Activated CD8-positive, alpha-beta T cell treated with anti-CD3 and anti-CD28 coated beads, Interleukin-2, amount 10 ng/mL, durations not matched to agents 7 days and 5 days (primary cell): ENCODE data around the gene RPP25L. TPM values are rescaled to one million over a fixed set of nuclear protein-coding genes. Genes with fewer than 3 reads are reported as not detected.

Experiments used
- ATAC-seq: fragments of 150-1000 bp; cut with Tn5 transposase; one replicate; pipeline ENCODE4 v1.10.0; 2021; ENCODE audit warnings: moderate library complexity
- CTCF ChIA-PET: fragments of 350-600 bp; sonication (Branson Sonifier 250); formaldehyde crosslinking; loops from one replicate; lab custom pipeline; 2021; ENCODE audit warnings: antibody characterized with exemption; lab: Charles Lee
- POLR2A ChIA-PET: fragments of 350-600 bp; sonication (Branson Sonifier 250); formaldehyde crosslinking; loops from one replicate; lab custom pipeline; 2021; ENCODE audit warnings: antibody characterized with exemption; lab: Charles Lee
- DNase-seq: peaks from one replicate; pipeline ENCODE4 v3.0.0-alpha.2; 2020
- H3K27ac Mint-ChIP-seq: one replicate; pipeline ENCODE4 v1.8.0; 2021; ENCODE audit warnings: mild to moderate bottlenecking, mixed read lengths
- H3K27me3 Mint-ChIP-seq: one replicate; pipeline ENCODE4 v1.8.0; 2021; ENCODE audit warnings: low read depth, mixed read lengths
- H3K36me3 Mint-ChIP-seq: one replicate; pipeline ENCODE4 v1.8.0; 2021; ENCODE audit warnings: low read depth, mixed read lengths
- H3K4me1 Mint-ChIP-seq: one replicate; pipeline ENCODE4 v1.8.0; 2021; ENCODE audit warnings: low read depth, mixed read lengths
- H3K4me3 Mint-ChIP-seq: one replicate; pipeline ENCODE4 v1.8.0; 2021; ENCODE audit warnings: mild to moderate bottlenecking, mixed read lengths
- H3K9me3 Mint-ChIP-seq: one replicate; pipeline ENCODE4 v1.8.0; 2022; ENCODE audit warnings: mixed read lengths; ENCODE audit not compliant: insufficient read depth
- total RNA-seq, 2 experiments: library from RNA; stranded (reverse); gene quantifications; one replicate each; pipeline ENCODE4 v1.2.3, GENCODE V29; 2021

Gene RPP25L
- total RNA-seq, 2 experiments from 2014 or later: 23.2 to 26.4 TPM

DNA sequence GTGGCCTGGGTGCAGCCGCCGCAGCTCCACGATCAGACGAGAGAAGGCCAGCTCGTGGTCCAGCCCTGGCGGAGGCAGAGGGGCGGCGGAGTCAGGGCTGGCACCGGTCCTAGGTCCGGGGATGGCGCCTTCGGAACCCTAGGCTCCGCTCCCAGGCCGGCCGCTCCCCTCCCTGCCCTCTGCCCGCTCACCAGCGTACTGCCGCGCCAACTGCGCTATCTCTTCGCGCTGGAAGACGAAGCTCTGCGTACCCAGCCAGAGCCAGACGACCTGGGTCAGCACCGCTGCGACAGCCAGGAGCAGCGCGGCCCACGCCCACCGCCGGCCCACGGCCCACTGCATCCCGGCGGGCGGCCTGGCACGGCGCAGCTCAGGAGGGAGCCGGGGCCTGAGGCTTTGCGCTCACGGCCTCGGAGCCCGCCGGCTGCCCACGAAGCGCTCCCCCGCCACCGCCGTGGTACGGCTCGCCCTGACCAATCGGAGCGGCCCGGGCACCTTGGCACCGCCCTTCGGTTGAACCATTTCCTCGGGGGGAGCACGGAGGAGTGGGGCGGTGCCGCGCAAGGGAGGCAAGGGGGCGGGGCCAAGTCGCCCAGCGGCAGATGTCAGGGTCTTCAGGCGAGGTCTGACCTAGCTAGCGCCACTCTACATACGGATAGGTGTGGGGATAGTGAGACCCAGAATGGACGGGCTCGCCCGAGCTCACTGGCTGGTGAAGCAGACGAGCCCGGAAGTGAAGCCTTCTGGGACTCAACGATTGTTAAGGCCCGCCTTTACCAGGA, 25.6 kb upstream of the RPP25L start, which contains the start of gene SIGMAR1:
SIGMAR1 (minus strand) TSS at position 432 of the 782 bp plus-strand sequence; CDS start at position 342, 90 bp downstream.
- peak within 1 kb of the TSS; percentile 85 for H3K4me3 Mint-ChIP-seq
- ATAC-seq (peak; percentile 91), DNase-seq (peak; percentile 94)
- H3K36me3 Mint-ChIP-seq: peaks cover 19% of the 10 kb centered on the region
- ChIA-PET POLR2A (interaction anchor here (0.7 to 2.9 kb wide), 12 partner anchors 9 to 27 kb away, joined by 3 to 45 read pairs (median 6); partner anchors contain the start of genes CCL27, DCTN3, GALT and RPP25L), CTCF (interaction anchor here (1.0 to 9.0 kb wide), 16 partner anchors 8 to 234 kb away, joined by 3 to 171 read pairs (median 5); partner anchors contain the start of genes CCL27, DCTN3, GALT and RPP25L)
- peaks cover 38% of the 10 kb centered on the region for H3K4me1 Mint-ChIP-seq
- H3K27ac Mint-ChIP-seq: peak within 1 kb of the TSS; percentile 87
- no peaks in the 10 kb centered on the region for H3K27me3 Mint-ChIP-seq
- H3K9me3 Mint-ChIP-seq: no peaks in the 10 kb centered on the region

DNA sequence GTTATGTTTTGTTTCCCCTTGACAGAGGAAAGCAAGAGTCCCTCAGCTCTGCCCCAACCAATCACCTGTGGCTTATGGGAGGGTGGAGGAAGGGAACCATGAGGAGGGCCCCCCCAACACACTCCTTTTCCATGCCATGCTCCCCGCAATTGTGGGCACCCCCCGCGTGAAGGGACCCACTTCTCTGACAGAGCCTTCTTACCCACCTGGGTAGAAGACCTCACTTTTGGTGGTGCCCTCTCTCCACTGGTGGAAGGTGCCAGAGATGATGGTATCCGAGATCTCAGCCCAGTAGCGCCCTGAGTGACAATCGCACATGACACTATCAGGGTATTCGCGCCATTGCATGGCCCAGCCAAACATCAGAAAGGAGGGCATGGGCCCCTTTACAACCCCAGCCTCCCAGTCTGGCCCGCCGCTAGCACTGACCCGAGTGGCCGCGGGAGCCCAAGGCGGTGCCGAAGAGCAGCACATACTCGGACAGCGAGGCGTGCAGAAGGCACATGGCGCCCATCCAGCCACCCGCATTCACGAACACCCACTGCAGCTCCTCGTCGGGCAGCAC, 25.0 kb upstream of the RPP25L start:
- Mint-ChIP-seq H3K27ac (peak overlapping the region; percentile 87), H3K27me3 (no peaks in the 10 kb centered on the region), H3K4me1 (peaks cover 38% of the 10 kb centered on the region), H3K4me3 (peak overlapping the region; percentile 85), H3K9me3 (no peaks in the 10 kb centered on the region), H3K36me3 (peaks cover 19% of the 10 kb centered on the region)
- ChIA-PET CTCF (interaction anchor here (1.3 to 9.0 kb wide), 13 partner anchors 9 to 233 kb away, joined by 3 to 171 read pairs (median 7); partner anchors contain the start of genes DCTN3, GALT and RPP25L), POLR2A (interaction anchor here (1.0 to 3.8 kb wide), 9 partner anchors 10 to 28 kb away, joined by 4 to 45 read pairs (median 10); partner anchors contain the start of genes DCTN3, GALT and RPP25L)
- peak; percentile 35 for DNase-seq
- ATAC-seq: no peak

DNA sequence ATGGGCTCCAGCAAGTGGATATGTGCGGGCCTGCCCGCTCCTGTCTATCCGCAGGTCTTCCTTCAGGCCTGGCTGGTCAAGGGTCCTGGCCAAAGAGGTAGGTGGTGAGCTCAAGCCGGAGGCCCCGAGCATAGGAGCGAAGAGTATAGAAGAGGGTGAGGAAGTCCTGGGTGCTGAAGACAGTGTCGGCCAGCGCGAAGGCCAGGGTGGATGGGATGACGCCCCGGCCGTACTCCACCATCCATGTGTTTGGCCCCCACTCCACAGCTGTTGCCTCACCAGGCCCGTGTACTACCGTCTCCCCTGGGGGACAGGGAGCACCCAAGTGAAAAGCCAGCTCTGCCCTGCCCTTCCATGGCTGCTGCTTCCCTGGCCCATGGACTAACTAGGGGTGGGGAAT, 23.7 kb upstream of the RPP25L start:
- H3K4me3 Mint-ChIP-seq: peak overlapping the region; percentile 85
- peaks cover 19% of the 10 kb centered on the region for H3K36me3 Mint-ChIP-seq
- POLR2A ChIA-PET: interaction anchor here (1.1 to 3.8 kb wide), 3 partner anchors 14 to 67 kb away, joined by 3 to 19 read pairs (median 11); partner anchors contain the start of genes DCTN3 and RPP25L
- H3K4me1 Mint-ChIP-seq: peaks cover 38% of the 10 kb centered on the region
- no peak for ATAC-seq
- DNase-seq: no peak
- no peak overlapping the region for H3K27ac Mint-ChIP-seq
- CTCF ChIA-PET: interaction anchor here (1.5 to 9.0 kb wide), 7 partner anchors 10 to 232 kb away, joined by 4 to 171 read pairs (median 51); partner anchors contain the start of genes CCL27, DCTN3, GALT and RPP25L
- no peaks in the 10 kb centered on the region for H3K9me3 Mint-ChIP-seq
- H3K27me3 Mint-ChIP-seq: peaks cover 3% of the 10 kb centered on the region

DNA sequence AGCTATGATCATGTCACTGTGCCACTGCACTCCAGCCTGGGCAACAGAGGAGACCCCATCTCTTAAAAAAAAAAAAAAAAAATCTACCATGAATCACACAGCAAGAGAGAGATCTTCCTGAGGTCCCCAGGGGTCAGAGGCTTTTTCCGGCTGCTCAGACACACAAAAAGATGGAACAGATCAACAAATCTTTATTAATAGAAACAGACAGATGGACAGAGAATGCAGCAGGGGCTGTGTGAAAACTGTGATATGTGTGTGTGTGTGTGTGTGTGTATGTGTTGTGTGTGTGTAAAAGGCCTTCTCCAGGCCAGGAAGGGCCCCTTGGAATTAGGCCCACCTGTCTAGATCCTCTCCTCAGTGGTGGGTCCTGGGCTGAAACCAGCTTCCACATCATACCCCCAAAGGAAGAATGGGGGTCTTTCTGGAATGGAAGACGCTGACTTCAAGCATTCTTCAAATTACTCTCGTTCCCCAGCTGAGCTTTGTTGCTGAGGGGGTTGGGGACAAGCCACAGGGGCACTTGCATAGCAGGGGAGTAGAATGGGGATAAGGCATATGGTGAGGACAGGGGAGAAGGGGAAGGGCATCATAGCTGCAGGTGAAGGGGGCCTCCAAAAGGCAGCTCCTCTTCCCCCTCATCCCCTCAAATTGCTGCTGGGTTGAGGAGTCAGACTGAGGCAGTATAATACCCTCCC, 22.8 kb upstream of the RPP25L start:
- DNase-seq (no peak), ATAC-seq (no peak)
- CTCF ChIA-PET: interaction anchor here (0.7 to 9.0 kb wide), 20 partner anchors 11 to 355 kb away, joined by 3 to 171 read pairs (median 6); partner anchors contain the start of genes CCL27, DCTN3, DNAJB5 and ENHO
- Mint-ChIP-seq H3K4me1 (peaks cover 40% of the 10 kb centered on the region), H3K9me3 (no peaks in the 10 kb centered on the region), H3K27ac (no peak overlapping the region), H3K4me3 (no peak overlapping the region), H3K36me3 (peaks cover 19% of the 10 kb centered on the region), H3K27me3 (peaks cover 12% of the 10 kb centered on the region)
- POLR2A ChIA-PET: interaction anchor here (1.1 to 3.8 kb wide), 3 partner anchors 13 to 68 kb away, joined by 3 to 19 read pairs (median 11); partner anchors contain the start of genes DCTN3 and RPP25L

DNA sequence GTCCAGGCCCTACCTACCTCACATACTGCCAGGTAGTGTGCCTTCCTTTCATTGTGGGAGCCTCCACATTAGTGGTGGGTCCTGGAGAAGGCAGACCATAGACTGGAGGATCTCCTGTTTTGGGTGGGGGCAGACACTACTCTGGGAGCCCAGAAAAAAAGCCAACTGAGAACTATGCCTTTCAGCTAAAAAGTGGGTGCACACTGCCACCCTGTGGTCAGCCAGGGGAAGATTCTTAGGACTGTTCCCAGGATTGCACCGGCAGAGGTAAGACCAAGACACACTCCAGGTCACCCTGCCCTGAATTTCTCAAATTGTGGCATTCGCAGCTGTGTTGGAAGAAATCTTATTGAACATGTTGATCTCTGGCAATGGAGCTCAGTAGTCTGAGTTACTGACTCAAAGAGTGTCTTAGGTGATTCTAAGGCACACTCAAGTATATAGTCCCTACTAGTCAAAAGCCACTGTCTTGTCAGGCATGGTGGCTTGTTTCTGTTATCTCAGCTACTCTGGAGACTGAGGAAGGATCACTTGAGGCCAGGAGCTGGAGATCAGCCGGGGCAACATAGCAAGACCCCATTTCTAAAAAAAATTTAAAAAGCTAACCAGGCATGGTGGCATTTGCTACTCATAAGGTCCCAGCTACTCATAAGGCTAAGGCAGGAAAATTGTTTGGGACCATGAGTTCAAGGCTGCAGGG, 22.1 kb upstream of the RPP25L start:
- Mint-ChIP-seq H3K27ac (no peak overlapping the region), H3K27me3 (peaks cover 19% of the 10 kb centered on the region), H3K4me3 (no peak overlapping the region), H3K9me3 (no peaks in the 10 kb centered on the region), H3K4me1 (peaks cover 44% of the 10 kb centered on the region), H3K36me3 (peaks cover 19% of the 10 kb centered on the region)
- CTCF ChIA-PET: interaction anchor here (0.7 to 9.0 kb wide), 21 partner anchors 11 to 356 kb away, joined by 3 to 171 read pairs (median 5); partner anchors contain the start of genes CCL27, DCTN3, DNAJB5 and ENHO
- ATAC-seq: peak; percentile 22
- POLR2A ChIA-PET: interaction anchor here (1.1 to 3.8 kb wide), 3 partner anchors 13 to 69 kb away, joined by 3 to 19 read pairs (median 11); partner anchors contain the start of genes DCTN3 and RPP25L
- peak; percentile 82 for DNase-seq

DNA sequence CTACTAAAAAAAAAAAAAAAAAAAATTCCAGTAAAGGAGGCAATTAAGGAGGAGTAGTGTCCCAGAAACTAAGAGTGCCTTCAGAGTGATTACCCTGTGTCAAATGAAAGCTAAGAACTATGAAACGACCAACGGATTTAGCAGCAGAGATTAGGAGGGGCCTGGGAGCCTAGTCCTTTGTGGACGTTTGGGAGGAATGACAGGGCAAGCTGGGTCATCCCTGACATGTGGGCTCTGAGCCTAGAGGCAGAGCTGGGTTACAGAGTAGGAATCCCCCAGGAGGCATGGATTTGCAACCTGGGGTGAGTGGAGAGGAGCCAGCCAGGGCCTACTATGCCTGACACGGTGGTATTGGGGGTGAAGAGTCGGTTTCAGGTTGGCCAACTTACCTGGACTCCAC, 21.3 kb upstream of the RPP25L start:
- Mint-ChIP-seq H3K4me3 (no peak overlapping the region), H3K27ac (no peak overlapping the region), H3K36me3 (peaks cover 19% of the 10 kb centered on the region), H3K9me3 (no peaks in the 10 kb centered on the region), H3K27me3 (peaks cover 24% of the 10 kb centered on the region), H3K4me1 (peaks cover 41% of the 10 kb centered on the region)
- ATAC-seq: no peak
- CTCF ChIA-PET: interaction anchor here (0.7 to 9.0 kb wide), 14 partner anchors 10 to 229 kb away, joined by 3 to 171 read pairs (median 7); partner anchors contain the start of genes CCL27, DCTN3, FAM219A and GALT
- POLR2A ChIA-PET: interaction anchor here (2.2 to 3.8 kb wide), 2 partner anchors 12 to 21 kb away, joined by 11 to 19 read pairs; partner anchors contain the start of genes DCTN3 and RPP25L
- no peak for DNase-seq

DNA sequence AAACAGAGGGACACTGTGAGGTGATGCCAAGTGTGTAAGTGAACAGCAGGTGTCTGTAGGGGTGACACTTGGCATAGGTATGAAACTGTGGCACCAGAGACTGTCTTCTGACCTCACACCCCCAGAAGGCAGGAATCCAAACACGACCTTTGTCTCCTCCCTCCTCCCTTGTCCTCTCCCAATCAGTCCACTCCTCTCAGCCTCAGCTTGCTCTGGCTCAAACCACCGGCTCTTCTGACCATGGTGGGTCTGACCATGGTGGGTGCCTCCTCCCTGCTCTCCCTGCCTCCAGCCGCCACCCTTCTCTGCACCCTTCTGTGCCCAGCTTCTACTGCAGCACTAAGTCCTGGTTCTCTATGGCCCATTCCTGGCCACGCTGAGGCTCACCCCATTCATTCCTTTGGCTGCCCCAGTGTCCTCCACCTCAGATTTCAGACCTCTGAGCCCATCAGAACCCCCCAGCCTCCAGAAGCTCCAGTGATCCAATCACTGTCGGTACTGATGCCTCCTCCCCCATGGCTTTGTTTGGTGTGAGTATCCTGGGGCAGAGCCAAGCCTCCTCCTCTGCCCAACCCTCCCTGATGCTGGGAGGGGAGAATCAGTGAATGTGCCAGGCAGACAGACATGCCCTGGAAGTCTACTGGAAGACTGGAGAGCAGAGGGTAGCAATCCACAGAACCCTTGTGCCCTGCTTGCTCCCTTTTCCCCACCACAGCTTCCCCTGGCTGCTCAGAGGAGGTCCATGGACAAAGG, 18.7 kb upstream of the RPP25L start:
- peaks cover 24% of the 10 kb centered on the region for H3K4me1 Mint-ChIP-seq
- ChIA-PET POLR2A (no interaction called here), CTCF (interaction anchor here (2.0 to 9.0 kb wide), 4 partner anchors 8 to 72 kb away, joined by 6 to 156 read pairs (median 70); partner anchors contain the start of genes DCTN3 and GALT)
- ATAC-seq (no peak), DNase-seq (no peak)
- no peak overlapping the region for H3K27ac Mint-ChIP-seq
- H3K4me3 Mint-ChIP-seq: no peak overlapping the region
- H3K27me3 Mint-ChIP-seq: peaks cover 44% of the 10 kb centered on the region
- no peaks in the 10 kb centered on the region for H3K9me3 Mint-ChIP-seq
- H3K36me3 Mint-ChIP-seq: peaks cover 8% of the 10 kb centered on the region

DNA sequence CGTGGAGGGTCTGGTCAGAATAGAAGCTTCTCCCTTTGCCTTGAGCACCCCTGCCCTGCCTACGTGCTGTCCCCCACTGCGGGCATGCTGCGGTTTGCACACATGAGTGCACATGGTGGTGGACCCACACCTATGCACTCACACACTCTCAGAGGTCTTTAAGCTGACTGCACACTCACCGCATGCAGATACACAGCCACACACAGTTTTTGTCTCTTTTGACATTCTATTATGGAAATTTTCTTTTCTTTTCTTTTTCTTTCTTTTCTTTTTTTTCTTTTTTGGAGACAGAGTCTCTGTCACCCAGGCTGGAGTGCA, 17.6 kb upstream of the RPP25L start:
- Mint-ChIP-seq H3K27me3 (peaks cover 53% of the 10 kb centered on the region), H3K4me1 (peaks cover 16% of the 10 kb centered on the region), H3K36me3 (no peaks in the 10 kb centered on the region), H3K9me3 (no peaks in the 10 kb centered on the region), H3K4me3 (peak overlapping the region; percentile 47), H3K27ac (no peak overlapping the region)
- DNase-seq: no peak
- ChIA-PET CTCF (interaction anchor here (1.1 to 1.3 kb wide), 2 partner anchors 9 to 16 kb away, joined by 6 to 7 read pairs; partner anchors contain the start of gene DCTN3), POLR2A (interaction anchor here (0.6 to 1.3 kb wide), 2 partner anchors 9 to 17 kb away, joined by 3 to 8 read pairs; partner anchors contain the start of genes DCTN3 and RPP25L)
- no peak for ATAC-seq

DNA sequence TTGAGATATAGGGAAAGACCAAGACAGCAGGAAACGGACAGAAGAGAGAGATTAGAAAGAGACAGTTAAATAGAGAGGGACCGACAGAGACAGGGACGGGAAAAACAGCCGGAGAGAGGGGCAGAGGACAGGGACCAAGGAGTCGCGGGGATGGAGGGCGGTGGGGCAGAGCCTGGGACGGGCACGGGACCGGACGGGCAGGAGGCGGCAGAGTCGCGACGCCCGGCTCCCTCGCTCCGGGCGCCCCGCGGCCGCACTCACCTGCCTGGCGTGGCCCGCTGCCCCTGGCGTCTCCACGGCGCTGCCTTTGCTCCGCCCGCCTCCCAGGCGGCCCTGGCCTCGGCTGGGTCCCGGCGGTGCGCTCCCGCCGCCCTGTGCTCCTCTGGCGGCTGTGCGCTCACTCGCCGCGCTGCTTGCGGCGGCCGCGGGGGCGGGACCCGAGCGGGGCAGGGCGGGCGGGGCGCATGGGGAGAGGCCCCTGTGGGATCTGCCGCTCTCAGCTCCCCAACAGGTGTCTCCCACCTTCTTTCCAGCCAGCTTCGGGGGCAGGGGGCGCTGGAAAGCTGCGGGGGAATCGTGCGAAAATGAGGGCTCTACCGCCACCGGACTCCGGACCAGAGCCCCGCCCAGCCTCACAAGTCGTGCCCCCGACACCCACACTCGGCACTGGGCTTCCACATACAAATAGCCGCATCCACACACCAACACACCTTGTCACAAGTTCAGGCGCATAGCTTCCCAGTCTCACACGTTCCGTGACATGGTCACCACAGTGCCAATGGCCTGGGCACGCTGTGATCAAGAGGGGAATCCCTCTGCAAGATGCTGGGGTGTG, 17.0 kb upstream of the RPP25L start, which contains the start of gene ARID3C:
ARID3C (minus strand) TSS at position 411 of the 835 bp plus-strand sequence. CDS start 1,052 bp downstream, outside the sequence.
- POLR2A ChIA-PET: interaction anchor here (1.3 kb wide), 1 partner anchor 9 kb away, joined by 8 read pairs; the partner anchor contains the start of gene DCTN3
- Mint-ChIP-seq H3K4me3 (peak within 1 kb of the TSS; percentile 73), H3K36me3 (no peaks in the 10 kb centered on the region), H3K9me3 (no peaks in the 10 kb centered on the region), H3K27ac (no peak within 1 kb of the TSS), H3K27me3 (peaks cover 58% of the 10 kb centered on the region), H3K4me1 (peaks cover 15% of the 10 kb centered on the region)
- CTCF ChIA-PET: interaction anchor here (1.1 to 1.3 kb wide), 2 partner anchors 8 to 15 kb away, joined by 6 to 7 read pairs; partner anchors contain the start of gene DCTN3
- ATAC-seq (peak; percentile 85), DNase-seq (peak; percentile 36)
